Epidermal melanocyte (primary cell): ENCODE measurements around the gene SV2B.
"Not testable (repeated sequence)": the region's sequence is repeated elsewhere in the genome, so short reads cannot be mapped to it uniquely, and the experiment has no call there.

Source experiments
- DNase-seq: peaks from one replicate; pipeline ENCODE4 v3.0.0; 2011; ENCODE audit warnings: low spot score; ENCODE audit not compliant: insufficient read length

Gene SV2B, protein sequence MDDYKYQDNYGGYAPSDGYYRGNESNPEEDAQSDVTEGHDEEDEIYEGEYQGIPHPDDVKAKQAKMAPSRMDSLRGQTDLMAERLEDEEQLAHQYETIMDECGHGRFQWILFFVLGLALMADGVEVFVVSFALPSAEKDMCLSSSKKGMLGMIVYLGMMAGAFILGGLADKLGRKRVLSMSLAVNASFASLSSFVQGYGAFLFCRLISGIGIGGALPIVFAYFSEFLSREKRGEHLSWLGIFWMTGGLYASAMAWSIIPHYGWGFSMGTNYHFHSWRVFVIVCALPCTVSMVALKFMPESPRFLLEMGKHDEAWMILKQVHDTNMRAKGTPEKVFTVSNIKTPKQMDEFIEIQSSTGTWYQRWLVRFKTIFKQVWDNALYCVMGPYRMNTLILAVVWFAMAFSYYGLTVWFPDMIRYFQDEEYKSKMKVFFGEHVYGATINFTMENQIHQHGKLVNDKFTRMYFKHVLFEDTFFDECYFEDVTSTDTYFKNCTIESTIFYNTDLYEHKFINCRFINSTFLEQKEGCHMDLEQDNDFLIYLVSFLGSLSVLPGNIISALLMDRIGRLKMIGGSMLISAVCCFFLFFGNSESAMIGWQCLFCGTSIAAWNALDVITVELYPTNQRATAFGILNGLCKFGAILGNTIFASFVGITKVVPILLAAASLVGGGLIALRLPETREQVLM

DNA sequence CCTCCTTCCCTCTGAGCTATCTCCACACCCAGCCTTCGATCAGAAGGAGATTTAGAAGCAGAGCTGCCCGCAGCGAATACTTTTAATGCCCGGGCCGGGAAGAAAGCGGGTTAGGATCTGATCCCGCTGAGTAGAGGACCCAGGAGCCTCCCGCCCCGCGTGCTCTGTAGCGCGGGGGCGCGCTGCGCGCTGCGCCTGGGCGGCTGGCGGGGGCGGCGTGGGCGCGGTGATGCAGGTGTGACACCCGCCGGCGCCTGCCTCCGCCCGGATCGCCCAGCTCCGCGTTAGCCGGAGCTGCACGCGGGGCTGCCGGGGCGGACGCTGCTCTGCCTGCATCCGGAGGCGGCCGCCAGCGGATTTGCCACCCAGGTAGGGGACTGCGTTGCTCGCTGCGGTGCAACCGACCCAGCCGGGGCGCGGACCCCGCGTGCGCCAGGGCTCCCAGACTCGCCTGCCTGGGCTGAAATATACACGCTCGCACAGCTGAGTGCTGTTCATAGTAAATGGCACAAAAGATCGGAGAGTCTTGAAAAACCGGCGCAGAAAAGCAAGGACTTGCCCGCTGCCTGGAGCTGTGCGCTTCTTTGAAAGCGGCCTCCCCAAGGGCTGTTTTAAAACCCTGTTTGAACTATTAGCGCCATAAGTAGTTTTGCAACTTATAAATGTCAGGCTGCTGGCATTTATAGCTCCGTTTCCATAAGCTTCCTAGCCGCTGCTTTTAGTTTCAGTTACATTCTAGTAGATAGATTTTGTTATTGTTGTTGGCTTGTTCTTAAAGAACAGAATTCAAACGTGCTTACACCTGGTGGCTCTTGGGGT, at the start of gene SV2B:
TSS of gene SV2B (plus strand) at position 263 of the 819 bp plus-strand sequence. CDS start 126,007 bp downstream, outside the sequence.
- DNase-seq: no peak

DNA sequence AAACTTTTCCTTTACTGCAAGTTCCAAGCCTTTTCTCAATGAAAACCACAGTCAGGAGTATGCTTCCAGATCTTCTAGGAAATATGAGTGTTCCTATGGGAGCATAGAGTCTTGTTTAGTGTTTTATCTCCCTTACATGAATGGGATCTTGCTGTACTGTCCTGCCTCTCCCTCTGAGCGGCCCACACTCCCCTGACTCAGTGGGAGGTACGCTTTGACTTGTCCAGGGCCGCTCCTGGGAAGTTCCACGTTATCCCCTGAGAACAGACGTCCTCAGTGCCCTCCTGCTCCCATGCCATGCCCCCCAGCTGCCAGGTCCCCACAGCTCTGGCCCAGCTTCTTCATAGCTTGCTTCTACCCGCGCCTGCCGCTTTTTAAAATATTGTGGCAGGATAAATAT, 48.8 kb upstream of the SV2B start:
- no peak for DNase-seq

DNA sequence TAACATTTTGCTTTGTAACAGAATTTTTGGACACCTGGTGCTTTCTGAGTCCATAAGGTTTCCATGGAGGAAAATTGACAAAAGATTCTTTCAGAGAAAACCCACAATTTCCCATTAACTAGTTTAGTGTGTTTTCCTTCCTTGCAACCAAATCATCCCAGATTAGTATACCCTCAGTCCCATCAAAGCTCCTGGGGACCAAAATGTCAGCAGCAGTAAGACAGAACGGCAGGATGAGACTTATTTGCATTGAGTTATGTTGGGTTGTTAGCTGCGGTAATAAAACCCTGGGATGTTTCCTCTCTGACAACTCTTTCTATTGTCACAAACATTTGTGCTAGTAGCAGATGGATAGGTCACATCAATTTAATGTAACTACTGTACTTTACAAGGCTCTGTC, 45.2 kb upstream of the SV2B start:
- no peak for DNase-seq

DNA sequence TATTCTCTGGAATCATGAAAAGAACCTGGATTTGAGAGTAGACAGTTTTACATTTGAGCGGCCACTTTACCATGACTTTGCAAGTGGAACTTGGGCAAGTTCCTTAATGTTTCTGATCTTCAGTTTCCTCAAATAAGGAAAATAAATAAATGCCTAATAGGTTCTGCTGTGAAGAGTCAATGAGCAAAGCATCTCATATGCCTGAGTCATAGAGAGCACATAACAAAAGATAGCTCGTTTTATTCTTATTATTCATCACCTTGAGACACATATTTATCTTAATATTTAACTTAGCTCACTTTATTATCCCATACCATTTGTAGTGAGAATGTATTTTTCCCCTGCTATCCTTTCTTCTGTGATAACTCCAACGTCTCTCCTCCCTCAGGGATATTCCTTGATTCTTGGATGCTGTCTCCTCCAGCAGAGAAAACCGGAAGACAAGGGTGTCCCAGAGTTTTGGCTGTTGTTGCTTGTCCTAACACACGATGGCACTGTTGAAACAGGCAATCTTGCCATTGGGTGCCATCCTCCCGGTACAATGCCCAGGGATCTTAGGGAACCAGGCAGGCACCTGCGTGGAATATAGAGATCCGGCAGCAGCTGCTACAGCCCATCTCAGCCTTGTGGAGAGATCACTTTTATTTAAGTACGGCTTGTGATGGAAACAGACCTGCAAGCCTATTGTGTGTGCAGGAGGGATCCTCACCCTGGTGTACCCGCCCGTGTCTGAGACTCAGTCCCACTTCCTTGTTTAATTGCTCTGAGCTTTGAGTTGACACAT, 44.3 kb upstream of the SV2B start:
- DNase-seq: peak; percentile 80

DNA sequence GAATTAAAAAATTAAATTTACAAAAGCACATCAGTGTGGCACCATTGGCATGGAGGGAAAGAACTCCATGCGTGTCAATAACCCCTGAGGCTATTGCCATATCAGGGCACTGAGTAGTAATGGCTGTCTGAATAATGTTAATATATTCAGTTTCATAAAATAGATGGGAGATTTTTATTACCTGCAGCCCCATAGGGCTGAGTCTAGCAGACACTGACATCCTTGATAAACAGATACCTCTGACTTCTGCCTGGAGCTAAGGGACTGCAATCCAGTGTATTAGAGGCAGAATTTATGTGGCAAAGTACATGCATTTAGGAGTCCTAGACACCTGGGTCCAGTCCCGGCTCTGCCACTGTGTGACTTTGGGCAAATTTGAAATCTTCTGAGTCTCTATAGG, 38.8 kb upstream of the SV2B start:
- no peak for DNase-seq

DNA sequence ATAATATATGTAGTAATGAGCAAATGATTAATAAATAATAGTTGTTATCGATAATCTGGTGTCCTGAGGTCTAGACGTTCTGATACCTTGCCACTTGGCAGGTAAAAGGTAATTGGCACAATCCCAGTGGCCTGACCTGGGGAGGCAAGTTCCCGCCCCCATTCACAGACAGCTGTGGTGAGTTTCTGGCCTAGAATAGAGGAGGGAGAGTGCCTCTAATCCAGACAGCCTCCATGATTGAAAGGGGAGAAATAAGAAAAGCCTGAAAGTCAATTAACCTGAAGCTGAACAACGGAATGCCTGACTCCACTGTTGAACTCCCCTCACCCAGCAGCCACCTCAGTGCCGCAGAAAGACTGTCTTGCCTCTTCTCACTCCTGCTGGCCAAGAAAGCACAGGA, 38.1 kb upstream of the SV2B start:
- DNase-seq: no peak

DNA sequence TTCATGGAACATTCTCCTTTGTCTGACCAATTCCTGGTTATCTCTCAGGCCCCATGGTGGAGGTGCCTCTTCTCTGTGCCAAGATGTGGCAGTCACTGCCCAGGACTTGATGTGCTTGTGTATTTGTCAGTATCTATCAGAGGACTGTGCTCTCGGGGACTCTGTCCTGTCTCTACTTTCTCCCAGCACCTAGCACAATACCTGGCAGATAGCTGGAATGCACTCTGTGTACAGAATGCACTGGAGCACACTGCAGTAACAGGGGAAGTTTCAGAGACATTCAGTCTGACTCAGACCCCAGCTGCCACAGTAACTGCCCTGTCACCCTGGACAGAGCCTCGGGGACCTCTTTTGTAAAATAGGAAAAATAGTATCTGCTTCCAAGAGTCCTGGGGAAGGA, 34.6 kb upstream of the SV2B start:
- no peak for DNase-seq

DNA sequence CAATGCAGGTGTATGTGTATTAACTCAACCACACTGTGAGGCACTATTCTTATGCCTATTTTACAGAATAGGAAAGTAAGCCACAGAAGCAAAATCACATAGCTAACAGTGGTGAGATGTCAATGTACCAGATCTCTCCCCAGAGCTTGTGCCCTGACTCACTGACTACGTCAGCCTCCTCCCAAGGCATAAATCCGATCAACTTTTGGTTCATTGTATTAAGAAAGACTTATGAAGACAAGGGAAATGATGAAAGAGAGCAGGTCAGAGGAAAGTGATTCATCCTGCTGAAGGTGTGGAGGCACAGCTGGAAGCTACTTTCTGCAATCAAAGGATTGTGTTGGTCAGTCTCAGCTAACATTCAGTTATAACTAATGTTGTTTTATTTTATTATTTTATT, 33.0 kb upstream of the SV2B start:
- DNase-seq: no peak

DNA sequence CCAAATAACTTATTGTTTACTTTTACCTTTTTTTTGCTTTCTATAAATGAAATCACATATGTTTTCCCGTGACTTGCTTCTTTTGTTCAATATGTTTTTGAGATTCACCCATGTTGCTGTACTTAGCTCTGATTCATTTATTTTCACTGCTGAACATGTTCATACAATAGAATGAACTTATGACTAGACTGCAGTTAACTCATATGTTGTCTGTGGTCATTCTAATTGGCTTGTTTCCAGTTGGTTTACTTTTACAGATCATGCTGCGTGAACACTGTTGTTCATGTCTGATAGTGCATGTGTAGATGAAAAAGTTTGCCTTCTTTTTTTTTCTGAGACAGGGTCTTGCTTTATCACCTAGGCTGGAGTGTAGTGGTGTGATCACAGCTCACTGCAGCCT, 31.6 kb upstream of the SV2B start:
- no peak for DNase-seq

DNA sequence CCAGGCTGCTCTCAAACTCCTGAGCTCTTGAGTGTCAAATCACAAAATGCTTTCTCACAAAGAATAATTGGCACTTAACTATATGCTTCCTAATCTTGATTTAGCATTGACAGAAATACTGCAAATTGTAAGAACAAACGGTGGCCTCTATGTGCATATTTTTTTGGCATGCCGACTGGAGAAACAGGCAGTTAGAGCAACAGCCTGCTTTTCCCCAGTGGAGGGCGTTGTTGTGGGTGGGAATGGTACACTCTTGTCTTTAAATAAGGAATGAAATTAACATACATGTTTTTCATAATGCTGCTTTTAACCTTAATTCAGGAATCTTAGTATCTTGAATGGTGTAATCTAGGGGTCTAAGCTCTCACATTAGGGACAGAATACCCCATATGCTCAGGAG, 31.1 kb upstream of the SV2B start:
- DNase-seq: no peak

DNA sequence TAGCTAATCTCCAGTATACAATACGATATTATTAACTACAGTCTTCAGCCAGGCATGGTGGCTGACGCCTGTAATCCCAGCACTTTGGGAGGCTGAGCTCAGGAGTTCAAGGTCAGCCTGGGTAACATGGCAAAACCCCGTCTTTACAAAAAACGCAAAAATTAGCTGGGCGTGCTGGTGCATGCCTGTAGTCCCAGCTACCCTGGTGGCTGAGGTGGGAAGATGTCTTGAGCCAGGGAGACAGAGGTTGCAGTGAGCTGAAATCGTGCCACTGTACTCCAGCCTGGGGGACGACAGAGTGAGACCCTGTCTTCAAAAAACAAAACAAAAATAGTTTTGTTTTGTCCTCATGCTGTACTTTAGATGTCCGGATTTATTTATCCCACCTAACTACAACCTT, 29.2 kb upstream of the SV2B start:
- no peak for DNase-seq

DNA sequence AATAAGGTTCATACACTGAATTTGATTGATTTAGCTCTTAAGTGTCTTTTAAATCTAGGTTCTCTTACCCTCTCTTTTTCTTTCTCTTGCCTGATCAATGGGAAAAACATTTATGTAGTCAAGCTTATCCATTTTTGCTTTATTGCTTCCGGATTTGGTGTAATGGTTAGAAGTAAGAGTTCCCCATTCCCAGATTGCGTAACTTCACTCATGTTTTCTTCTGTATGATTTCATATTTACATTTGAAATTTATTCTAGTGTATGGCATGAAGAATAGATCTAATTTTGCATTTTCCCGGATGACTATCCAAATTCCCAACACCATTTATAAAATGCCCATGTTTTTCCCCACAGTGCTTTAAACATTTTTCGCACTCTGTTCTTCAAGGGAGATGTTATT, 27.9 kb upstream of the SV2B start:
- DNase-seq: no peak

DNA sequence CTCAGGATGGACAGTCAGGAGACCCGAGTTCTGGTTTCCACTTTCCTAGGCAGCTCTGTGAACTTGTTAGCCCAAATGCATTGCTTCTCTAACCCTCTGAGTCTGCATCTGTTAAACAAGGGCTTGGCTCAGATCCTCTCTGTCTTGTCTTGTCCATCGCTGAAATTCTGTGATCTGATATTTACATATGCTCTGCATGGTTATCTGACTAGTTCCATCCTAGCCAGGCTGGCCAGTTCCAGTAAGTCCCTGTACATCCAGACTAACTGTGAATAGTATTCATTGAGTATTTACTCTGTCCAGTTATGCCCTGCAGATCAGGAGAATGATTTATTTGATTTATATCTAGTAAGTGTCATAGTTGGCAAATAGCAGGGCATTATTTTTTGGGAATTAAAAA, 27.0 kb upstream of the SV2B start:
- no peak for DNase-seq

DNA sequence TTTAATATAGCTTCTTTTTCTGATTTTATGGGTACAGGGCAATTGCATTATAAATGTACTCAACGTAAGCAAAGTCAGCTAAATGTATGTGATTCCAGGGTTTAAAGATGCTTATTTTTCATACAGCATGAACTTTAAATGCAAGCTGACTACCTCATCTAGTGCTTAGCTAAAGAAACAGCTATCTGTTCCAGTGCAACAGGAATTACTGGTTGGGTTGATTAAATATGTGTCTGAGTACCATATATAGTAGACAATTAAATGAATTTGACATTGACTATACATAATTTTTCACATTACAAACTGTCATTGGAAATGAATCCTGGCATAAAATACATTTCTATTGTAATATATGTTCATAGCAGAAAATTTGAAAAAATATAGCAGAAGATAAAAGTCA, 26.3 kb upstream of the SV2B start:
- no peak for DNase-seq

DNA sequence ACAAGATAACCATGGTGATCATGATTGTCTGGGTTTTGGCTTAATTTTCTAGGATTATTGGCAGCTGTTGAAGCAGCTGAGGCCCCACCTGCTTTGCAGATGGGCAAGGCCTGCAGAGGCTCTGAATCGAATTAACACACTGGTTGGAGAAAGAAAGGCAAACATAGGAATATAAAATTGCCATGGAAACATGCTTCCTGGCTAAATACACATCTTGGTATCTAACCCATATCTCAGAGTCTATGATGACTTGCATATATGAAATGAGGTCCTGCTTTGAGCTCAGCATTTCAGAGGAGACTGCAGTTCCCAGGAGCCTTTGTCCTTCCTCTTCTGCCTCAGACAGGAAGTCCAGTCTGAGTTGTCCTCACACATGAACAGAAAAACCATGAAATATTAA, 24.3 kb upstream of the SV2B start:
- DNase-seq: no peak

DNA sequence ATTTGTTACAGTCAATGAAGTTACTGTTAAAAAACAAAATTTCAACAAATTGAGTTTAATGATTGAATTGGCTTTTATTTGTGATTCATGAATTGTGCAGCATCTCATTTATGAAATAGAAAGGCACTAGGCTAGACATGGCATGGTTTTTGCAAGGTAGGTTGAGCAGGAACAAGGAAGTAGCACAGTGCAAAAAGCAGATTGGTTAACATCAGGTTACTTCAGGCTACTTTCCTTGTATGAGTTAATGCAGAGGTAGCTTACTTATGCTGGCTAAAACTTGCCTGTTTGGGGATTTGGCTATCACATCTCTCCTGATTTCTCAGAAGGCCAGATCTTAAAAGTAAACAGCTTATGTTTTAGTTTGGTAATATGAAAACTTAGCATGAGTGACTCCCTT, 23.0 kb upstream of the SV2B start:
- no peak for DNase-seq

DNA sequence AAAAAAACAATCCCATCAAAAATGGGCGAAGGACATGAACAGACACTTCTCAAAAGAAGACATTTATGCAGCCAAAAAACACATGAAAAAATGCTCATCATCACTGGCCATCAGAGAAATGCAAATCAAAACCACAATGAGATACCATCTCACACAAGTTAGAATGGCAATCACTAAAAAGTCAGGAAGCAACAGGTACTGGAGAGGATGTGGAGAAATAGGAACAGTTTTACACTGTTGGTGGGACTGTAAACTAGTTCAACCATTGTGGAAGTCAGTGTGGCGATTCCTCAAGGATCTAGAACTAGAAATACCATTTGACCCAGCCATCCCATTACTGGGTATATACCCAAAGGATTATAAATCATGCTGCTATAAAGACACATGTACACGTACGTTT, 6.2 kb upstream of the SV2B start:
- not testable (repeated sequence) for DNase-seq

DNA sequence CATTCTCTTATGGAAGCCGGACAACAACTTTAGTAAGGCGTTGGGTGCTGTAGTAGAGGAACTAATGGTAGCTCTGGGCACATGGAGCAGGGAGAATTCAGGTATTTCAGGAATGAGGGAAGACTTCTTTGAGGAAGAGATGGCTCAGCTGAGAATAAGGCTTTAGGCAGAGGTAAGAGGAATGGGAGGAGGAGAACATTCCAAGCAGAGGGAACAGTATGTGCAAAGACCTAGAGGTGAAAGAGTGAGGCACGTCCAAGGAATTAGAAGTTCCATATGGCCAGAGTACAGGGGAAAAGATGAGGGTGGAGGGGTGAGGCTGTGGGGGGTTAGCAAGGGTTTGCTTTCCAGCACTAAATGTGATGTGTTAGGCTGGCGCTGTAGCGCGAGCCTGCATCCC, 1.6 kb upstream of the SV2B start:
- no peak for DNase-seq

DNA sequence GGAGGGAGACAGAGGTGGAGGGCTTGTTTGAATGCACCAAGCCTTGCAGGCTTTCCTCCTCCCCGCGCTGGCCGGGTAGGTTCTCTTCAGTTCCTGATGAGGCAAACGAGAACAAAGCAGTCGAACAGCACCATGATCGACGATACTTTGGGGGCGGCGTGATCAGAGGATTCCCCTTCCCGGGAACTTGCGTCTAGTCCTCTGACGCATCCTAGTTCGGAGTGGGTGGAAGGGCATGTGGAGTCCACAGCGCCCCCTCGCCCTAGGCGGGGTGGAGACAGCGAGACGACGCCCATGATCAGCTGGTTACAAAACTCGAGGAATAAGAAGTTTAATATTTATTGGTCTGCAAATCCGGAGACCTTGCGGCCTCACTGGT, 452 bp upstream of the SV2B start:
- no peak for DNase-seq

DNA sequence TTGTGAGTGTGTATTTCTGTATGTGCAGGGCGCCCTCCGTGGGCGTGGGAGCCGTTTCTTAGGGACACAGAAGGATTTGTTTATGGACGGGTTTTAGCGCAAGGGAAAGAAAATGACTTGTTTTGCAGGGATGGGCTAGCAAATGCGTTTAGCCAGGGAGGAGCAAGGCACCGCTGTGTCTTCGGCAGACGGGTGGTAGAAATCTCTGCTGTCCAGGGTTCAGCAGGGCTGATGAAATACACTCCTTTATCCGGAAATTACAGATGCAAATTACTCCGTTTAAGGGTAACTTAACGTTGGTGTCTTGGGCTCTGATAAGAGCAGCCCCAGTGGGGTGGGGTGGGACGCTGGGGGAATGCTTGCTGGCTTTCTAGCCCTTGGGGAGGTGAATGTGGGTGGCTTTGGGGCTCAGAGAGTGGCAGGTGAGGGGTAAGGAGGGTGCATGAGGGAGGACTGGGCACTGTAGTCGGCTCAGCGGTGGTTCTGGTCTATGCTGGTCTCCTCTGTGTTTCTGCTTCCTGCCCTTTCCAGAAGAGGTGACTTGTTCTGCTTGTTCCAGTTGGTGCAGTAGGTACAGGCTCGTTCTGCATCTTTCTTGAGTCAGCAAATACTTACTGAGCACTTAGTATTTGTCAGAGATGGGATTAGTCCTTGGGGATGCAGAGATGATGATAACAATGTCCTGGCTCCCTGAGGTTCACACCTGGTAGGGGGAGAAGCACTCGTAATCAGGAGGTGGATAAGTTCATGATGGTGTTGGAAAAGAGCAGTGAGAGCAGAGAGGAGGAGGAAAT, 954 bp downstream of the SV2B start:
- DNase-seq: no peak

DNA sequence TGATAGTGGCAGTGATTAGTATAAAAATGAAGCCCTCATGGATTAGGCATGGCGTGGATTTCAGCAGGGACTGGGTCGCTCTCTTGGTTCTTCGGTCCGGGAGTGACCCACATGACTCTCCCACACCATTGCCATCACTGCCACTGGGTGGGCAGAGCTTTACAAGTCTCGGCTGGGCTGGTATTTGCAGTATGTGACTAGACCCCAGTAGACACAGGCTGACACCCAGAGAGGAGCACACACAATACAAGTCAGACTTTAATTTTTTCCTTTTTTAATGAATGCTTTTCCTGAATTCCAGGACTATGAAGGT, 1.5 kb downstream of the SV2B start:
- no peak for DNase-seq
